GM12878 (cell line): ENCODE data around the gene KPNA5.

Experiments used
- GABPA ChIP-seq: IDR thresholded peaks from 2 replicates; pipeline ENCODE4 v1.6.1; 2014; ENCODE audit warnings: antibody characterized with exemption, low read depth, mild to moderate bottlenecking, inconsistent platforms
- KDM1A ChIP-seq: fragments of 200-600 bp; sonication (generic); IDR thresholded peaks from 2 replicates; pipeline ENCODE4 v1.6.1; 2016; ENCODE audit warnings: borderline replicate concordance
- POLR2AphosphoS5 ChIP-seq: IDR thresholded peaks from 2 replicates; pipeline ENCODE4 v1.6.1; 2011; ENCODE audit warnings: mild to moderate bottlenecking, low read length, inconsistent platforms
- RBBP5 ChIP-seq: fragments of 200-600 bp; sonication (generic); conservative IDR thresholded peaks from 2 replicates; pipeline ENCODE4 v1.6.1; 2016
- TCF7 ChIP-seq: IDR thresholded peaks from 2 replicates; pipeline ENCODE4 v1.6.1; 2014; ENCODE audit warnings: antibody characterized with exemption, borderline replicate concordance
- ZZZ3 ChIP-seq: IDR thresholded peaks from 2 replicates; pipeline ENCODE4 v1.6.1; 2011; ENCODE audit warnings: low read depth; ENCODE audit not compliant: control insufficient read depth, insufficient read length
- TF ChIP-seq, protein P1 (sequence below), 3 experiments: IDR thresholded peaks in 2 of 3; conservative IDR thresholded peaks in 1 of 3; 2 replicates each; pipeline ENCODE4 v1.5.1; 2011; ENCODE audit warnings: low read depth in 3 of 3, low read length in 3 of 3, mild to moderate bottlenecking in 3 of 3, control low read depth in 2 of 3, moderate library complexity in 2 of 3, inconsistent platforms in 1 of 3, mixed read lengths in 1 of 3; ENCODE audit not compliant: control insufficient read depth in 2 of 3, insufficient read depth in 1 of 3; ENCODE audit errors: extremely low read depth in 1 of 3
- TF ChIP-seq, protein P2 (sequence below): fragments of 450-650 bp; formaldehyde crosslinking; IDR thresholded peaks from 2 replicates; pipeline ENCODE4 v1.4.0; 2020; ENCODE audit warnings: mild to moderate bottlenecking, moderate library complexity

DNA sequence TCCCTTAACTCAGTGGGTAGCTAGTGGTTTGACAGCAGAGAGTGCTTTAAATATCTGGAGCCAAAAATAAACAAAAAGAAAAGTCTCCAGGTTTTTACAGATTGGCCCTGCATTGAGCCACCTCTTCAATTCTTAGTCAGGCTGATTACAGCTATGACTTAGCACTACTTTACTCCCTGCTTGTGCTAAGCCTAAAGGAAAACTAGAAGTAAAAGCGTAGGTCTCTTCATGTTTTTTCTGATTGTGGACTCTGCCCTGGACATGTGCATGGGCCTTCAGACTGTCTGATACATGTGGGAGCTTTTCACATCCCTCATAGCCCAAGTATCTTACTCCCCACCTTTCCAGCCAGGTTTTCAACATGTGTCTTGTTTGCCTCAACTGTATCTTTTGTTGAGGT lies 33.3 kb downstream of the KPNA5 start:
- TF ChIP-seq GABPA (no peak), RBBP5 (no peak), TCF7 (no peak), KDM1A (no peak), POLR2AphosphoS5 (no peak), ZZZ3 (no peak)
- TF ChIP-seq, protein P1, sequence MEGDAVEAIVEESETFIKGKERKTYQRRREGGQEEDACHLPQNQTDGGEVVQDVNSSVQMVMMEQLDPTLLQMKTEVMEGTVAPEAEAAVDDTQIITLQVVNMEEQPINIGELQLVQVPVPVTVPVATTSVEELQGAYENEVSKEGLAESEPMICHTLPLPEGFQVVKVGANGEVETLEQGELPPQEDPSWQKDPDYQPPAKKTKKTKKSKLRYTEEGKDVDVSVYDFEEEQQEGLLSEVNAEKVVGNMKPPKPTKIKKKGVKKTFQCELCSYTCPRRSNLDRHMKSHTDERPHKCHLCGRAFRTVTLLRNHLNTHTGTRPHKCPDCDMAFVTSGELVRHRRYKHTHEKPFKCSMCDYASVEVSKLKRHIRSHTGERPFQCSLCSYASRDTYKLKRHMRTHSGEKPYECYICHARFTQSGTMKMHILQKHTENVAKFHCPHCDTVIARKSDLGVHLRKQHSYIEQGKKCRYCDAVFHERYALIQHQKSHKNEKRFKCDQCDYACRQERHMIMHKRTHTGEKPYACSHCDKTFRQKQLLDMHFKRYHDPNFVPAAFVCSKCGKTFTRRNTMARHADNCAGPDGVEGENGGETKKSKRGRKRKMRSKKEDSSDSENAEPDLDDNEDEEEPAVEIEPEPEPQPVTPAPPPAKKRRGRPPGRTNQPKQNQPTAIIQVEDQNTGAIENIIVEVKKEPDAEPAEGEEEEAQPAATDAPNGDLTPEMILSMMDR (IDR thresholded peaks at IDR 0.05 in 2 of 3, conservative IDR thresholded peaks at IDR 0.05 in 1 of 3; ENCODE audit: control insufficient read depth in 2 of 3, extremely low read depth in 1 of 3, insufficient read depth in 1 of 3, low read depth in 3 of 3, low read length in 3 of 3), result no peak
- TF ChIP-seq, protein P2, sequence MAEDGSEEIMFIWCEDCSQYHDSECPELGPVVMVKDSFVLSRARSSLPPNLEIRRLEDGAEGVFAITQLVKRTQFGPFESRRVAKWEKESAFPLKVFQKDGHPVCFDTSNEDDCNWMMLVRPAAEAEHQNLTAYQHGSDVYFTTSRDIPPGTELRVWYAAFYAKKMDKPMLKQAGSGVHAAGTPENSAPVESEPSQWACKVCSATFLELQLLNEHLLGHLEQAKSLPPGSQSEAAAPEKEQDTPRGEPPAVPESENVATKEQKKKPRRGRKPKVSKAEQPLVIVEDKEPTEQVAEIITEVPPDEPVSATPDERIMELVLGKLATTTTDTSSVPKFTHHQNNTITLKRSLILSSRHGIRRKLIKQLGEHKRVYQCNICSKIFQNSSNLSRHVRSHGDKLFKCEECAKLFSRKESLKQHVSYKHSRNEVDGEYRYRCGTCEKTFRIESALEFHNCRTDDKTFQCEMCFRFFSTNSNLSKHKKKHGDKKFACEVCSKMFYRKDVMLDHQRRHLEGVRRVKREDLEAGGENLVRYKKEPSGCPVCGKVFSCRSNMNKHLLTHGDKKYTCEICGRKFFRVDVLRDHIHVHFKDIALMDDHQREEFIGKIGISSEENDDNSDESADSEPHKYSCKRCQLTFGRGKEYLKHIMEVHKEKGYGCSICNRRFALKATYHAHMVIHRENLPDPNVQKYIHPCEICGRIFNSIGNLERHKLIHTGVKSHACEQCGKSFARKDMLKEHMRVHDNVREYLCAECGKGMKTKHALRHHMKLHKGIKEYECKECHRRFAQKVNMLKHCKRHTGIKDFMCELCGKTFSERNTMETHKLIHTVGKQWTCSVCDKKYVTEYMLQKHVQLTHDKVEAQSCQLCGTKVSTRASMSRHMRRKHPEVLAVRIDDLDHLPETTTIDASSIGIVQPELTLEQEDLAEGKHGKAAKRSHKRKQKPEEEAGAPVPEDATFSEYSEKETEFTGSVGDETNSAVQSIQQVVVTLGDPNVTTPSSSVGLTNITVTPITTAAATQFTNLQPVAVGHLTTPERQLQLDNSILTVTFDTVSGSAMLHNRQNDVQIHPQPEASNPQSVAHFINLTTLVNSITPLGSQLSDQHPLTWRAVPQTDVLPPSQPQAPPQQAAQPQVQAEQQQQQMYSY (CRISPR knock-in tag), result no peak
